Measurements from ENCODE around the gene TLDC2.
A peak's percentile ranks its signal among the peaks of the same experiment; 100 is the strongest.
"Not testable (repeated sequence)": the region's sequence is repeated elsewhere in the genome, so short reads cannot be mapped to it uniquely, and the experiment has no call there.

Gene TLDC2

DNA sequence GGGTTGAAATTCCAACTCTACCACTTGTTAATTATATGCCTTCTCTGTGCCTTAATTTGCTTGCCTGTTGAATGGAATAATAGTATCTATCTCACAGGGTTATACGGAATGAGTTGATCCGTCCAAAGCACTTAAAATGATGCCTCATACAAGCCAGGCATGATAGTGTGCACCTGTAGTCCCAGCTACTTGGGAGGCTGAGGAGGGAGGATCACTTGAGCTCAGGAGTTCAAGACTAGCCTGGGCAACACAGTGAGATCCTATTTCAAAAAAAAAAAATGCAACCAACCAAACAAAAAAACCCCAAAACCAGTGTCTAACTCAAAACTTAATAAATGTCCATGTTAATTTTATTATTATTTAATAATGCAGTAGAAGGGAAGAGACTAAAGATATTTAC lies 40.3 kb downstream of the TLDC2 start:
- no peak for DNase-seq

DNA sequence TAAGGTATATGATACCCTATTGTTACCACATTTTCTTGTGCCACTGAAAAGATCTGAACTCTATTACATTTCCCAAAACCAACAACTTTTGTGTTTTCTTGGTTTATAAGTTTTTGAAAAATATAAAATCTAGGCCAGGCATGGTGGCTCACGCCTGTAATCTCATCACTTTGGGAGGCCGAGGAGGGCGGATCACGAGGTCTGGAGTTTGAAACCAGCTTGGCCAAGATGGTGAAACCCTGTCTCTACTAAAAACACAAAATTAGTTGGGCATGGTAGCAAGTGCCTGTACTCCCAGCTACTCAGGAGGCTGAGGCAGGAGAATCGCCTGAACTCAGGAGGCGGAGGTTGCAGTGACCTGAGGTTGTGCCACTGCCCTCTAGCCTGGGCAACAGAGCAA lies 41.3 kb downstream of the TLDC2 start:
- no peak for DNase-seq

DNA sequence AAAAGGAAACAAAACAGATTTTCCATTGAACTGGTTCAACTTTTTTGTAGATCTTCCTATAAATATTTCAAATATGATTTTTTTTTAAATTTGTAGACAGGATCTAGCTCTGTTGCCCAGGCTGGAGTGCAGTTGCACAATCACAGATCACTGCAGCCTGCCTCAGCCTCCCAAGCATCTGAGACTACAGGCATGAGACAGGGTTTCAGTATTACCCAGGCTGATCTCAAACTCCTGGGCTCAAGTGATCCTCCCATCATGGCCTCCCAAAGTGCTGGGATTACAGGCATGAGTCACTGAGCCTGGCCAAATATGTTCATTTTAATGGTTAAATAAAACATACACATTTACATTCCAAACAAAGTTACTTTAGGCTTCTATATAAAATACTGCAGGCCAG lies 42.0 kb downstream of the TLDC2 start:
- DNase-seq = no peak

DNA sequence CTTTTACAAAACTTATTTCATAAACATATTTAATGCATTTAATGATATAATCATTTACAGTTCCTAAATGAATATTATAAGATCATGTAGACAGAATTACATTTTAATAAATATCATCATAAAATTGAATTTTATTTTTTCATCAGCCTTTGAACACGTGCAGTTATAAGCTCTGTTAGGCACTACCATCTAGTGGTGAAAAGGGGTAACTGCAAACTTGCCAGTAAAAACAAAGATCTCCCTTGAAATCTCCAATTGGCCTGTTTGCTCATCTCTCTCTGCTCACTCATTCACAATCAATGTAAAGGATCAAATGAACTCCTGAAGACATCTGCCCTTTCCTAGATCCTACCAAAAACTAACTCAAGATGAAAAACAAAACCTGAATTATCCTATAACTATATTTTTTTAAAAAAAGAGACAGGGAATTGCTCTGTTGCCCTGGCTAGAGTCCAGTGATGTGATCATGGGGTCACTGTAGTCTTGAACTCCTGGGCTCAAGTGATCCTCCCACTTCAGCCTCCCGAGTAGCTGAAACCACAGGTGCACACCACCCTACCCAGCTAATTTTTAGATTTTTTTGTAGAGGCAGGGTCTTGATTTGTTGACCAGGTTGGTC lies 43.9 kb downstream of the TLDC2 start:
- peak in 2 of 5 experiments; percentile 29 to 74 for DNase-seq

DNA sequence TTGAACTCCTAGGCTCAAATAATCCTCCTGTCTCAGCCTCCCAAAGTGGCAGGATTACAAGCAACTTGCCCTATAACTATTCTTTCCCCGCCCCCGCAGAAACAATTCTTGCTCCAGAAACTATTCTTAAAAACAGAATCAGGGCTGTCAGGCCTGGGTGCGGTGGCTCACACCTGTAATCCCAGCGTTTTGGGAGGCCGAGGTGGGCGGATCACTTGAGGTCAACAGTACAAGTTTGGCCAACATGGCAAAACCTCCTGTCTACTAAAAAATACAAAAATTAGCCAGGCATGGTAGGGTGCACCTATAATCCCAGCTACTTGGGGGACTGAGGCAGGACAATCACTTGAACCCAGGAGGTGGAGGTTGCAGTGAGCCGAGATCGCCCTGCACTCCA lies 44.4 kb downstream of the TLDC2 start:
- no peak for DNase-seq

DNA sequence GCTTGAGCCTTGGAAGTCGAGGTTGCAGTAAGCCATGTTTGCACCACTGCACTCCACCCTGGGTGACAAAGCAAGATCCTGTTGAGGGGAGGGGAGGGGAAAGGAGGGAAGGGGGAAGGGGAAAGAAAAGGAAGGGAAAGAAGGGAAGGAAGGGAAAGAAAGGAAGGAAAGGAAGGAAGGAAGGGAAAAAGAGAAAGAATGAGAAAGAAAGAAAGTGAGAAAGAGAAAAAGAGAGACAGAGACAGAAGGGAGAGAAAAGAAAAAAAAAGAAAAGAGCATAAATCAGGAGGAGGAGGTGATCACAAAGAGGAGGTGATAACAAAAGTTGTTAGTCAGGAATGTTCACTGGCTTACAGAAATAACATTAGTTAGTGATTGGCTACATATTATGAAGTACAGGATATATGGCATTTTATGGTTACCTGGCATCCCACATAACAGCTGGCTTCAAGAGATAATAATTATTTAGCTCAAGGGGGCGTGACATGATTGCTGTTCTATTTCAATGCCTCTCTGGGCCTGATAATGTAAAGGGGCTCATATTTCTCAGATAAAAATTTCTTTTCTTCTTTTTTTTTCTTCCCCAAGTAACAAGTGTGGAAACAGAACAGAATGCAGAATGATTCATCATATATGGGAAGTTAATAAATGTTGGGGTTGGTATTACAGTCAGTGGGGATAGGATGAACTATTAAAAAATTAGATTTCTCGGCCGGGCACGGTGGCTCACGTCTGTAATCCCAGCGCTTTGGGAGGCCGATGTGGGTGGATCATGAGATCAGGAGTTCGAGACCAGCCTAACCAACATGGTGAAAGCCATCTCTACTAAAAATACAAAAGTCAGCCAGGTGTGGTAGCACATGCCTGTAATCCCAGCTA lies 48.5 kb downstream of the TLDC2 start:
- no peak for DNase-seq

DNA sequence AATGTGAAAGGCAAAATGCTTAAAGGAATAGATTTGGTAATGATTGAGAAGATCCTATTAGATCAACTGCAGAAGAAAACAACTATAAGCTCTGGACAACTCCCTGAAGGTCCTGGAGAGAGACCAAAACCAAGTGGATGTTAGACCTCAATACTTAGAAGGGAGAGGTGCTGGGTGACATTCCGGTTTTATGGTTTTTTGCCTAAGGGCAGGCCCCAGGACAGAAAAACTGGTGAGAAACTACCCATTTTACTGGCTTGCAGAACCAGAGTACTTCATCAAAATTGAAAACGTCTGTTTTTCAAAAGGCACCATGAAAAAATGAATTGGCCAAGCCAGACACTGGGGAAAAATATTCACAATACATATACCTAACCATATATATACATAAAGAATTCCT lies 49.3 kb downstream of the TLDC2 start:
- no peak for DNase-seq

DNA sequence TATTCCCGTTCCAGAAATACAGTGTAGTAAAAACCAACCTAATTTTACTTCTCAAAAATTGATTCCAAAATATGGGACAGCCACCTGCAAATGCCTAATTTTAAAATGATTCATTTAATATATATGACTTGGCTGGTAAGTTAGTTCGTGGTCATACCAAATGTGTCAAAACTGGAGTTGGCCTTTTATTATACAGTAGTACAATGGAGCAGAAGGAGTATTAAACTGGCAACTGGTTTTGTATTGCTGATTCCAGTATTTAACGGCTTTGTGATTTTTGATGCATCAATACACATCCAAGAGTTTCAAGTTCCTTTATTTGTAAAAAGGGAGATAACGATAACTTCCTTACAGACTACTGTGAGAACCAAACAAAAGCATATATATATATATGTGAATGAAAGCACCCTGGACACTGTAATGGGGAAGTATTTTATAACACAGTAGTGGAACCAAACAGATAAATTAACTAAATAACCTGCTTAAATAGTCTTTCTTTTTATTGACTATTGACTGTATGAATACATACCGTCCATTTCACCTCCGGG lies 50.8 kb downstream of the TLDC2 start:
- no peak for DNase-seq

DNA sequence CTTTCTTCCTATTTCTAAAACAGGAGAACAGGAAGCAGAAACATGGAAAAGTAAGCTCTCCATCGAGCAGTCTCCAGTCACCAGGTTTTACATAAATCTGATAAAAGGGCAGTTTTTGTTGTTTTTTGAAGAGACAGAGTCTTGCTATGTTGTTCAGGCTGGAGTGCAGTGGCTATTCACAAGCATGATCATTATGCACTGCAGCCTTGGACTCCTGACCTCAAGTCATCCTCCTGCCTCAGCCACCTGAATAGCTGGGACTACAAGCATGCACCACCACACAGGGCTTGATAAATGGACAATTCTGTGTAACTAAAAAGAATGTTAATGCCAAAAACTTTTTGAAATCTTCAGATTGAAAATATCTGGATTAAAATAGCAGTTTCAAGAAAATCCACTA lies 51.8 kb downstream of the TLDC2 start:
- no peak for DNase-seq

DNA sequence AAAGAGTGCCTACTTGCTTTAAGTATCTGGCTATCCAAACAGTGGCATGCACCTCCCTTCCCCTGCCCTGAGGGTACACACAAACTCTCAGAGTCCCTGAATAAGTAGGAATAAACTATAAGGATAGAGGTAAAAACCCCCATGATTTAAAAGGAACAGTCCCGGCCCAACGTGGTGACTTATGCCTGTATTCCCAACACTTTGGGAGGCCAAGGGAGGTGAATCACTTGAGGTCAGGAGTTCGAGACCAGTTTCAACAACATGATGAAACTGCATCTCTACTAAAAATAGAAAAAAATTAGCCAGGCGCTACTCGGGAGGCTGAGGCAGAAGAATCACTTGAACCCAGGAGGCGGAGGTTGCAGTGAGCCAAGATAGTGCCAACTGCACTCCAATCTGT lies 53.4 kb downstream of the TLDC2 start:
- DNase-seq = no peak

DNA sequence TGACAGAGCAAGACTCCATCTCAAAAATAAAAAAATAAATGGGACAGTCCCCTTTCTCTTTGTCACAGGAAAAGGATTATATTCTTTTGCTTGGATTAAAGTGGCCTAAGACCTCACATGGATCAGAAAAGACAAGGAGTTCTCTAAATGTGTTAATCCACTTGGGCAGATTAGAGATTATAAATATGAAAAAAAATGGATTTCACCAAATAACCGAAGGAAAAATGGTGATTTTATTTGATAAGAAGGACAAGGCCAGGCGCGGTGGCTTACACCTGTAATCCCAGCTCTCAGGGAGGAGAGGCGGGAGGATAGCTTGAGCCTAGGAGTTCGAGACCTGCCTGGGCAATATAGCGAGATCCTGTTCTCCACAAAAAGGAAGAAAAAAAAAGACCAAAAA lies 53.8 kb downstream of the TLDC2 start:
- no peak for DNase-seq

DNA sequence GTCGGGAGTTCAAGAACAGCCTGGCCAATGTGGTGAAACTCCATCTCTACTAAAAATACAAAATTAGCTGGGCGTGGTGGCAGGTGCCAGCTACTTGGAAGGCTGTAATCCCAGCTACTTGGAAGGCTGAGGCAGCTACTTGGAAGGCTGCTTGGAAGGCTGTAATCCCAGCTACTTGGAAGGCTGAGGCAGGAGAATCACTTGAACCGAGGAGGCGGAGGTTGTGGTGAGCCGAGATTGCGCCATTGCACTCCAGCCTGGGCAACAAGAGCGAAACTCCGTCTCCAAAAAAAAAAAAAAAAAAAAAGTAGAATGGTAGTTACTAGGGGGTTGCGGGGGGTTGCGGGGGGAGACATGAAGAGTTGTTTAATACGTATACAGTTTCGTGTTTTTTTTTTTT lies 56.1 kb downstream of the TLDC2 start:
- DNase-seq = not testable (repeated sequence)

DNA sequence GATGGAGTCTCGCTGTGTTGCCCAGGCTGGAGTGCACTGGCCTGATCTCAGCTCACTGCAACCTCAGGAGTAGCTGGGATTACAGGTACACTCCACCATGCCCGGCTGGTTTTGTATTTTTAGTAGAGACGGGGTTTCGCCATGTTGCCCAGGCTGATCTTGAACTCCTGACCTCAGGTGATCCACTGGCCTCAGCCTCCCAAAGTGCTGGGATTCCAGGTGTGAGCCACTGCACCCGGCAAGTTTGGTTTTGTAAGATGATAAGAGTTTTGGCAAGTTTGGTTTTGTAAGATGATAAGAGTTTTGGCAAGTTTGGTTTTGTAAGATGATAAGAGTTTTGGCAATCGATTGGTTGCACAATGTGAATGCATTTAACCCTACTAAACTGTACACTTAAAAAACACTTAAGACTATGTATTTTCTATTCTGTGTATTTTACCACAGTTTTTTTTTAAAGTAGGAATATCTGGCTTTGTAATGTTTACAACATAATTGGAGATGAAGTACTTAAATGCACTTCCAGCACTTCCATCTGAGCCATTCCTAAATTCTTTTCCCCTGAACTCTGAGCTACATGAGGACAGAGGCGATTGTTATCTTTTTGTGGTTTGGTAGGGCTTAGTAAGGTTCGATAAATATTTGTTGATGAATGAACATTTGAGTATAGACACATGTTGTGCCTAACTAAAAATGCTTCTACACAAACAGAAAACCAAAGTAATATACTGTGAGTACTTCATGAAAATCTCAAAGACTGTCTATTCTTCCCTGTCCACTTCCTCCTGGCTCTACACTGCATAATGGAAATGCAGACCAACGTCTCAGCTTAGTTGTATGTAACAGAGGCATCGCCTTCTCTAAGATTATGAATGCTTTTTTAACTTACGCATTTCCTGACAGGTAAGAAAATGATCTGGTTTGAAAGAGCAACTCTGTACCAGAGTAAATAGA lies 56.8 kb downstream of the TLDC2 start:
- no peak for DNase-seq

DNA sequence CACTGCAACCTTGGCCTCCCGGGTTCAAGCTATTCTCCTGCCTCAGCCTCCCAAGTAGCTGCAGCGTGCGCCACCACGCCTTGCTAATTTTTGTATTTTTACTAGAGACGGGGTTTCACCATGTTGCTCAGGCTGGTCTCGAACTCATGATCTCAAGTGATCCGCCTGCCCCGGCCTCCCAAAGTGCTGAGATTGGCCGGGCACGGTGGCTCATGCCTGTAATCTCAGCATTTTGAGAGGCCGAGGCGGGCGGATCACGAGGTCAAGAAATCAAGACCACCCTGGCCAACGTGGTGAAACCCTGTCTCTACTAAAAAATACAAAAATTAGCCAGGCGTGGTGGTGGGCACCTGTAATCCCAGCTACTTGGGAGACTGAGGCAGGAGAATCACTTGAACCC lies 57.6 kb downstream of the TLDC2 start:
- DNase-seq = not testable (repeated sequence)

DNA sequence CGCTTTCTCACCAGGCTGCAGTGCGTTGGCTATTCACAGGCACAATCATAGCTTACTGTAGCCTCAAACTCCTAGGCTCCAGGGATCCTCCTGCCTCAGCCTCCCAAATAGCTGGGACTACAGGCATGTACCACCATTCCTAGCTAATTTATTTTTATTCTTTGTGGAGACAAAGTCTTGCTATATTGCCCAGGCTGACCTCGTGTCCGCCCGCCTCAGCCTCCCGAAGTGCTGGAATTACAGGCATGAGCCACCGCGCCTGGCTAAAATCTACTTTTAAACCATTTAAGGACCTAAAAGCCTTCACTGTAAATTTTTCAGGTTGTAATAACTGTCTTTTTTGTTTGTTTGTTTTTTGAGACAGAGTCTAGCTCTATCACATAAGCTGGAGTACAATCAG lies 60.4 kb downstream of the TLDC2 start:
- DNase-seq = no peak

DNA sequence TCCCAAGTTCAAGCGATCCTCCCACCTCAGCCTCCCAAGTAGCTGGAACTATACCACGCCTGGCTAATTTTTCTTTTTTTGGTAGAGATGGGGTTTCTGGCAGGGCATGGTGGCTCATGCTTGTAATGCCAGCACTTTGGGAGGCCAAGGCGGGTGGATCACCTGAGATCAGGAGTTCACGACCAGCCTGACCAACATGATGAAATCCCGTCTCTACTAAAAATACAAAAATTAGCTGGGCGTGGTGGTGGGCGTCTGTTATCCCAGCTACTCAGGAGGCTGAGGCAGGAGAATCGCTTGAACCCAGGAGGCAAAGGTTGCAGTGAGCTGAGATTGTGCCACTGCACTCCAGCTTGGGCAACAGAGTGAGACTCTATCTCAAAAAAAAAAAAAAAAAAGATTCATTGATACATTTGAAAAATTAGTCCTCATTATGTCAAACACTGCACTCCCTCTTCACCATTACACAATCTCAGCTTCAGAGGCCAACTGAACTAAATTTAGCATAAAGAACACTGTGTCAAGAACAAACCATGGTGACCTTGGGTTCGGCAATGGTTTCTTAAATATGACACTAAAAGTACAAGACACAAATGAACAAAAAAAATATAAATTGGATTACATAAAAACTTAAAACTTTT lies 60.9 kb downstream of the TLDC2 start:
- DNase-seq = not testable (repeated sequence)

DNA sequence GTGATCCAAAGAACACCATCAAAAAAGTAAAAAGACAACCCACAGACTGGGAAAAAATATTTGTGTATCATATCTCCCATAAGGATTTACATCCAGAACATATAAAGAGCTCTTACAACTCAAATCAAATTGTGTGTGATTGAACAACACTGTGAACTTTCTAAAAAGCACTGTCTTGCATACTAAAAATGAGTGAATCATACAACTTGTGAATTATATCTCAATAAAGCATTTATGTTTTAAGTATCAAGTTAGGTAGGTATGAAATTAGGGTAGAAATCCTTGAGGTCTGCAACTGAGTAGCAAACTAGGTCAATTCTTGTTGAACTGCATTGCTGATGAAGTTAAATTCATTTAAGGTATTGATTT lies 61.4 kb downstream of the TLDC2 start:
- no peak for DNase-seq

DNA sequence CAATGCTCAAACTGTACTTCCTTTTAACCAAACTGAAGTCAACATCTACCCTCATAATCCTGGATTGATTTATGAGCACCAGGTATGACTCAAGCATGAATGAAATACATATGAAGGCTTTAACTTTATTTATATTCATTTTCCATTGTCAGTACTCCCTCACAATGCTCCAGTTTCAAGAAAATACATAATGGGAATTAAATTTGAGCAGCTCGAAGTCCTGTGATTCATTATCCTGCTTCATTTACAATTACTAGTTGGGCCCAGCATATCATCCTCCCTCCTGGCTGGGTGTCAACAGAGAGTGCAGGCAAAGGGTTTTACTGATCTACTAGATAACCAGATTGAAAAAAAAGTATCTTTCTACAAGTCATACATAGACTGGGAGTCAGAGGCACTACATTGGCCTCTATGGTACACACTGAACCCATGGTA lies 65.5 kb downstream of the TLDC2 start:
- peak in 1 of 5 experiments; percentile 69 for DNase-seq
